NCI-H2107 treated with DMSO at 0.1 percent for 48 hours (cell line): ENCODE data around the gene DYRK1A.
"Not testable (repeated sequence)": the region's sequence is repeated elsewhere in the genome, so short reads cannot be mapped to it uniquely, and the experiment has no call there.

Experiments
- DNase-seq: peaks from one replicate; lab custom pipeline; 2025; ENCODE audit not compliant: unreplicated experiment; lab: John Stamatoyannopoulos, UW

The DYRK1A gene

GRCh38 chr21:37366482-37367316 is at the start of gene DYRK1A:
Gene DYRK1A (plus strand): TSS chr21:37366773. CDS start chr21:37420375, 53,602 bp downstream.
- peak; percentile 98 for DNase-seq

GRCh38 chr21:37319551-37319950 is 47.0 kb upstream of the DYRK1A start:
- DNase-seq, result no peak

GRCh38 chr21:37322084-37322483 is 44.5 kb upstream of the DYRK1A start:
- DNase-seq, result no peak

- DNase-seq, result no peak
Measured at GRCh38 chr21:37324558-37324957, 42.0 kb upstream of the DYRK1A start.

DNA sequence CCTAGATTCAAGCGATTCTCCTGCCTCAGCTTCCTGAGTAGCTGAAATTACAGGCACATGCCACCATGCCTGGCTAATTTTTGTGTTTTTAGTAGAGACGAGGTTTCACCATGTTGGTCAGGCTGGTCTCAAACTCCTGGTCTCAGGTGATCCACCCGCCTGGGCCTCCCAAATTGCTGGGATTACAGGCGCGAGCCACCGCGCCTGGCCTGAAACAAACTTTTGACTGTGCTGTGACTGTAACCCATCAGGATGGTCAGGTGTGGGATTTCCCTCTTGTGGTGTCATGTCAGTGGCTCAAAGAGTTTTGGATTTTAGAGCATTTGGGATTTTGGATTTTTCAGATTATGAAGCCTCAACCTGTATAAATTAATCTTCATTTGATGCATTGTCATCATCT is 38.4 kb upstream of the DYRK1A start:
- DNase-seq, result not testable (repeated sequence)

DNA sequence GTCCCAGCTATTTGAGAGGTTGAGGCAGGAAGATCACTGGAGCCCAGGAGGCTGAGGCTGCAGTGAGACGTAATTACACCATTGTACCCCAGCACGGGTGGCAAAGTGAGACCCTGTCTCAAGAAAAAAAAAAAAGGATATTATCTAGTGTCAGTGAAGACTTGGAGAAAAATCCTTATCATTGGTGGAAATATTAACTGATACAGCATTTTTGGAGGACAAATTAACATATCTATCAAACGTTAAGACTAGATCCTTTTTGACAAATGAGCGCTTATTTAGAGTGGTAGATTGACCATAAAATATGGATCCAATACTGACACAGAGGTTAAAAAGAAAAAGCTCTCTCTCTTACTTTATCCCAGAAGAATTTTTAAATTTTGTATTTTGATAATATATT is 35.2 kb upstream of the DYRK1A start:
- no peak for DNase-seq

DNA sequence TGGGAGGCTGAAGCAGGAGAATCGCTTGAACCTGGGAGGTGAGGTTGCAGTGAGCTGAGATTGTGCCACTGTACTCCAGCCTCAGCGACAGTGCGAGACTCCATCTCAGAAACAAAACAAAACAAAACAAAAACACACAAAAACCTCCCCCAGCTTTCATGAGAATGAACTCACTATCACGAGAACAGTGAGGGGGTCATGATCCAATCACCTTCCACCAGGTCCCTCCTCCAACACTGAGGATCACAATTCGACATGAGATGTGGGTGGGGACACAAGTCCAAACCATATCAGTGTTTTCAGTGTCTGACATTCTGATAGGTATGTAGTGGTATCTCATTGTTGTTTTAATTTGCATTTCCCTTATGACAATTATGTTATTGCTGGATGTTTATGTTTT is 31.5 kb upstream of the DYRK1A start:
- no peak for DNase-seq

DNA sequence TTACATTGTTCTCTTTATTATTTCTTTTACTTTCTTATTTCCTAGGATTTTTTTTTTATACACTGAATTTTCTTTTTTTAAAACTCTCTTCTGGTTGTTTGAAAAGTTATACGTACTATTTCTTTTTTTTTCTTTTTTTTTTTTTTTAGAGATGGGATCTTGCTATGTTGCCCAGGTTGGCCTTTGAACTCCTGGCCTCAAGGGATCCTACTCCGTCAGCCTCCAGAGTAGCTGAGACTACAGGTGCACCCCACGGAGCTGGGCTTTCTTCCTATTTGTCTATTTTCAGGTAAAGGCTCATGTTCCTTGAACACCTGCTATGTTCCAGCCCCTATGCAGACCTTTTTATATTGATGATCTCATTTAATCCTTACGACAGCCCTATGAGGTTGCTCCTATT is 29.4 kb upstream of the DYRK1A start:
- DNase-seq, result no peak

DNA sequence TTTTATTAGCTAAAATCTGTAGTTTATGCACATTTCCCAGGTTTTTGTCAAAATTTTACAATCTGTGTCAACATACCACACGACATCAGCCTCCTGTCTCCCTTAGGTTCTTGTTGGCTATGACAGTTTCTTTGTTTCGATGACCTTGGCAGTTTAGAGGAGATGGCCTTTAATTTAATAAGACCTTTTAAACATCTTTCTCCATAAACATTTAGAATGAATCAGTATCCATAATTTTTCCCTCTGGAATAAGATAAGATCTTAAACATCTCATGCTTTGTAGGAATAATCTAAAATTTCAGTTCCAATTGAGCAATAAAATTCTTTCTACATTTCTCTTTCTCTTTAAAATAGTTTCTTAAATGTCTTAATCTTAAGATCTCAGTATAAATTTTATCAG is 28.7 kb upstream of the DYRK1A start:
- no peak for DNase-seq

GRCh38 chr21:37338671-37339551 is 27.7 kb upstream of the DYRK1A start:
- no peak for DNase-seq

GRCh38 chr21:37339552-37339939 is 27.0 kb upstream of the DYRK1A start:
- no peak for DNase-seq

GRCh38 chr21:37341254-37341960 is 25.2 kb upstream of the DYRK1A start:
- no peak for DNase-seq

- no peak for DNase-seq
Measured at GRCh38 chr21:37342046-37342632, 24.4 kb upstream of the DYRK1A start.

DNA sequence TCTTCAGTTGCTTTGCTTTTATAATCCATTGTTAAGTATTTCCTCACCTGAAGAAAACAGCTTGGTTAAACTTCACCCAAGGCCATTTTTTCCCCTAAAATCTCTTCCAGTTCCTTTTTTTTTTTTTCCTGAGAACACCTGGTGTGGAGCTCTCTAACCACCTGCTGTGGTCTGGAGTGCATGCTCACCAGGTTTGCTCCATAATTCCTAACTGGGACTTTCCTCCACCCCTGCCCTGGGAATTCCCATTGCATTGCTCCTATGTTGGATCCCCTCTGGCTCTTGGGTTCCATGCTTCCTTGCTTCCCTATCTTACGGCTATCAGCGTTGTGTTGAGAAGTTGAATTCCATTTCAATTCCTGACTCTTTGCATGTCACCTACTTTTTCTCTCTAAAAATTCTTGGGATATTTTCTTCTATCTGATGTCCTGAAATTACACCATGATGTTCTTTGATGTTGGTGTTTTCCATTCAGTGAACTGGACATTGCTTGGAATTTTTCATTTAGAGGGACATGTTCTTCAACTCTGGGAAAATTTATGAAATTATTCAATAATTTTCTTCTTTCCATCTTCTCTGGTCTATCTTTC is 19.6 kb upstream of the DYRK1A start:
- no peak for DNase-seq

GRCh38 chr21:37348664-37349063 is 17.9 kb upstream of the DYRK1A start:
- DNase-seq, result no peak

DNA sequence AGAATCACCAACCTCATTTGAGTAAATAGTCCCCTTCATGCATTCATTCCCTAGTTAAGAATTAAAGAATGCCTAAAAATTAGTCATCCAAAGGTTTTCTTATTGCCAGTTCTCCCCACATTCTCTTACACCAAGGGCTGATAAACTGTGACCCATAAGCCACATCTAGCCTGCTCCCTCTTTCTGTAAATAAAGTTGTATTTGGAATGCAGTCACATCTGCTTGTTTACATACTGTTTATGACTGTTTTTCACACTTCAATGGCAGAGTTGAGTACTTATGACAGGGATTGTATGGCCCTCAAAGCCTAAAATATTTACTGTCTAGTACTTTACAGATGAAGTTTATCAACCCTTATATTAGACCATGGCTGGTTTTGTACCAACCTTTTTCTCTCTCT is 16.1 kb upstream of the DYRK1A start:
- DNase-seq, result no peak

DNA sequence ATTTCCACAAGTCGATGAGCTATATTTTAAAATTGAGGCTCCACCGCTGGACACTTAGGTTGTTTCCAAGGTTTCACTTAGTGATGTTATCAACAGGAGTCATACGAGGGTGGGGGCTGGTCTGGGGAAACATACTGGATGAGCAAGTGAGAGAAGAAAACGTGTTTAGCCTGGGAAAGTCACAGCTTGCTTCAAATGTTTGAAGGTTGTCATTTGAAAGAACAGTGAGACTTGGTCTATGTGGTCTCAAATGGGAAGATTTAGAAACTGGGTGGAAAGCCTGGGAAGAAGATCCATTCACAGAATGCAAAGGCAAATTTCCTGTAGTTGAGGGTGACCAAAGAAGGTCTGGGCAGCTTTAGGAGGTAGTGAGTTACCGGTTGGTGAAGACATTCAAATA is 9.9 kb upstream of the DYRK1A start:
- no peak for DNase-seq

GRCh38 chr21:37357691-37358090 is 8.9 kb upstream of the DYRK1A start:
- no peak for DNase-seq

DNA sequence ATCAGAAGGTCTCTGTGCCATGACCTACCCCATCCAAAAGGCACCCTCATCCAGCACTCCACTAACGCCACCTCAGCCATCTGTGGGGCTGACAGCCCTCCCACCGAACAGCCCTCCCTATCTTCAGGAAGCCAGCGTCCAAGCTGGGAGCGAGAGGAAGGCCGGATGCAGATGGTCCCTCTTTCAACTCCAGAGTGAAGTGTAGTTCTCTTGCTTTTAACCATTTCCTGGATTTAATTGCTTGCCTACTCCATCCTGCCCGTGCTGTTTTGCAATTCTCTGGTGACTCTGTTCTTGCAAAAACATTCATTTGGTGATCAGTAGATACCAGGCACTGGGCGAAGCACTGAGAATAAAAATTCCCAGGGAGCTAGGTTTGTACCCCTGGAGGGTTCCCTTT is 8.2 kb upstream of the DYRK1A start:
- no peak for DNase-seq

DNA sequence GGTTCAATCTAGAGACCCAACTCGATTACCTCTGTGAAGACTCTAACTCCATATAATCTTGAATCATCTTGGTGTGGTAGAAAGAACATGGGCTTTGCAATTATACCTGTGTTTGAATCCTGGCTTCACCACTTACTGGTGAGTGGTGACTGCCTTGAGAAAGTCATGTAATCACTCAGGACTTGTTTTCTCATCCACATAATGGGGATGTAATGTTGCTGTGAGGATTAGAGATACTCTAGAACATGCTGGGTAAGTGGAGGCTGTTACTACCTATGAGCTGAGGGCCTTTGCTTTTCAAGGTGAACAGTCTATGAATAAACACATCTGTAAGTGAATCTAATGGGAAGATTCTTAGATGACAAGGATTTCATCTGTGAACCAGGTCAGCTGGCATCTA is 2.6 kb upstream of the DYRK1A start:
- no peak for DNase-seq

DNA sequence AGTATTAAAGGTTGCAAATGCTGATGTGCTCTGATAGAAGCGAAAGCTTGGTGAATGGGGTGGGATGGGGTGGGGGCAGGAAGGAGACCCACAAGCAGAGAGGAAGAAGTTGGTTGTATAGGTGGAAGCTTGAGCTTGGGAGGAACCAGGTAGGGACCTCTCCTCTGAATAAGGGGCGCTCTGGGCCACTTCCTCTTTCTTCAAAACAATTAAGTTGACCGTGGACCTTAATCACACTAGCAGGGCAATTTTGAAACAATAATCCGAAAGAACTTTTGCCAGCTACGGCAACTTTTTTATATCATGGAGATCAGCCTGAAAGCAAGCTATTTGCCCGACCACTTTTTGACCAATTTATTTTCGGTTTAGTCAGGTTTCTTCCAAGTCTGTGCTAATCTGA is 1.9 kb upstream of the DYRK1A start:
- no peak for DNase-seq
